Measurements from ENCODE around the gene CD300LG. TPM values are rescaled to one million over a fixed set of nuclear protein-coding genes. Genes with fewer than 3 reads are reported as not detected.

Gene CD300LG
- total and polyA plus RNA-seq, 7 donors = 5.4 to 21.7 (median 10.9) TPM

DNA sequence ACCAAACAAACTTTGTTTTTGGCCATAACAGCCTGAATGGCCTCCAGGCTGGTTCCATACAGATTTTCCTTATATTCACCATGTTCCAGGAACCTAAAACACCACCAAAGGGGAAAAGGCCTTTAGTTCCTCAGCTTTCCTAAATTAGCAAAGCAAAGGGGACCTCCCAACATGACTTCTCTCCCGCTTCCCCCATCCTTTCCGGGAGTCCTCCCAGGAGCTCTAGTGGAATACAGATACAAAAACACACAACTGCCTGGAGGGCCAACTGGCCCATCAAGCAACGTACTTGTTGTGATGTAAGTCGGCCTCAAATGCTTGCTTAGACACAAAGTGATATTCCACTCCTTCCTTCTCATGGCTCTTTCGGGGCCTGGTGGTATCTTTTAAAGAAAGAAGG lies 36.2 kb upstream of the CD300LG start:
- TF ChIP-seq, protein P1, sequence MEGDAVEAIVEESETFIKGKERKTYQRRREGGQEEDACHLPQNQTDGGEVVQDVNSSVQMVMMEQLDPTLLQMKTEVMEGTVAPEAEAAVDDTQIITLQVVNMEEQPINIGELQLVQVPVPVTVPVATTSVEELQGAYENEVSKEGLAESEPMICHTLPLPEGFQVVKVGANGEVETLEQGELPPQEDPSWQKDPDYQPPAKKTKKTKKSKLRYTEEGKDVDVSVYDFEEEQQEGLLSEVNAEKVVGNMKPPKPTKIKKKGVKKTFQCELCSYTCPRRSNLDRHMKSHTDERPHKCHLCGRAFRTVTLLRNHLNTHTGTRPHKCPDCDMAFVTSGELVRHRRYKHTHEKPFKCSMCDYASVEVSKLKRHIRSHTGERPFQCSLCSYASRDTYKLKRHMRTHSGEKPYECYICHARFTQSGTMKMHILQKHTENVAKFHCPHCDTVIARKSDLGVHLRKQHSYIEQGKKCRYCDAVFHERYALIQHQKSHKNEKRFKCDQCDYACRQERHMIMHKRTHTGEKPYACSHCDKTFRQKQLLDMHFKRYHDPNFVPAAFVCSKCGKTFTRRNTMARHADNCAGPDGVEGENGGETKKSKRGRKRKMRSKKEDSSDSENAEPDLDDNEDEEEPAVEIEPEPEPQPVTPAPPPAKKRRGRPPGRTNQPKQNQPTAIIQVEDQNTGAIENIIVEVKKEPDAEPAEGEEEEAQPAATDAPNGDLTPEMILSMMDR (IDR thresholded peaks at IDR 0.05) = no peak
- DNase-seq (no peak), ATAC-seq (no peak)
- peaks cover 0 to 26% of the 10 kb centered on the region in 2 donors for H3K36me3 ChIP-seq (ENCODE audit: insufficient read depth in 1 of 2, low read depth in 1 of 2)
- no peak overlapping the region for H3K4me3 ChIP-seq
- no peak overlapping the region for H3K27ac ChIP-seq
- no peaks in the 10 kb centered on the region for H3K4me1 ChIP-seq
- intact Hi-C loops (cut with DNase I) = no loop called here
- no peaks in the 10 kb centered on the region for H3K27me3 ChIP-seq (ENCODE audit: insufficient read depth in 3 of 3, low read length in 2 of 3)
- H3K9me3 ChIP-seq = no peaks in the 10 kb centered on the region
- 85 to 88% (median 85%) methylated on average over 5 of the region's 5 CpGs for WGBS, 3 donors

DNA sequence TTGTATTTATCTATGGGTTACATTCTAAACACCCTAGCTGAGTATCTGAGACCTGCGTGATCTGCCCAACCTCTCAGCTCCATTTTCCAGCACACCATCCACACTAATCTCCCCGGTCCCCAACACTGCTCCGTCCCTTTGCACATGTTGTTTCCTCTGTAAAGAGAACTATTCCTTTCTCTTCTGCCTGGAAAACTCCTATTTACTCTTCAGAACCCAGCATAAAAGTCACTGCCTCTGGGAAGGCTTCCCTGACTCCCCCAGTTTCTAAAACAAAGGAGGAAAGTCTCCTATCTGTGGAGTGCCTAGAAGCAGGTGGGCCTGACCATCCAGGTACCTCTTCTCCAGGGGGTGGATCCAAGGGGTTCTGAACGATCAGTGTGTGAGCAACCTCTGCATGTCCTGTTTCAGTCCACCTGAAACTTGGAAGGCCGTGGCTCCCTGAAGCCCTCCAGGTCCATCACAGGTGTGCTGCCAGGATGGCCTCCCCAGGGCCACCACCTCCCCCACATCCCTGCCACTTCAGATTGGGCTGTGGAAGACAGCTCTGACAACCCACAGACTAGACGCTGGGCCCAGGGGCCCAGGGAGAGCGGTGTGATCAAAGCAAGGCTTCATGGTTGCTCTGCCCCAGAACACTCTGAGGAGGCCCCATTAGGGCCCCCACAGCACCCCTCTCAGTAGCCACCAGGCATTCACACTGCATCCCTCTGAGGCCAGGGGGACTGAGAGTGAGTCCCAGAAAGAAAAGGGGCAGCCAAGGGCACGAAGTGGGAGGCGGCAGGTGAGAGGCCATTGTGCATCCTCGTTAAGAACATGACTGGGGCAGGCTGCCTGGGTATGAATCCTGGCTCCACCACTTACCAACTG lies 34.3 kb upstream of the CD300LG start:
- TF ChIP-seq, protein P1 (IDR thresholded peaks at IDR 0.05) = no peak
- H3K4me1 ChIP-seq = no peaks in the 10 kb centered on the region
- DNase-seq (no peak), ATAC-seq (no peak)
- H3K4me3 ChIP-seq = no peak overlapping the region
- 95 to 96% (median 95%) methylated on average over 10 of the region's 10 CpGs for WGBS, 3 donors
- H3K27ac ChIP-seq = no peak overlapping the region
- H3K9me3 ChIP-seq = no peaks in the 10 kb centered on the region
- intact Hi-C loops (cut with DNase I) = no loop called here
- H3K27me3 ChIP-seq (ENCODE audit: insufficient read depth in 3 of 3, low read length in 2 of 3) = no peaks in the 10 kb centered on the region
- peaks cover 0 to 29% of the 10 kb centered on the region in 2 donors for H3K36me3 ChIP-seq (ENCODE audit: insufficient read depth in 1 of 2, low read depth in 1 of 2)

DNA sequence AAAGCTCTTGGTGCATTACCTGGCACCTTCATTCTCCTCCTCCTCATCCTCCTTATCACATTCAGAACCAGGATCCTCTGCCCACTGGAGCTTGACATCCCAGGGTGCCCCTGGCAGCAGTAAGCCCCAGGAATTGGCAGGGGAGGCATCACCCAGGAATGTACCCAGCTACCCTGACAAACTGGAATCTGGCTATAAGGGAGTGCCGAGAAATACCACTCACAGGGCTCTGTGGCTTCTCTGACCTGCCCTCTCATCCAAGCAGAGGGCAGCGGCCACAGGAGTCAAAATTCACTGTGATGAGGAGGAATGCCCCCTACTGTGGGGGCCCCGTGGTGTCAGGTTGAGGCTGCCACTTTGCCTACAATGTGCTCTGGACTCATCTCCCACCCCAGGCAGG lies 33.6 kb upstream of the CD300LG start:
- H3K27me3 ChIP-seq (ENCODE audit: insufficient read depth in 3 of 3, low read length in 2 of 3) = no peaks in the 10 kb centered on the region
- H3K9me3 ChIP-seq = no peaks in the 10 kb centered on the region
- H3K4me1 ChIP-seq = no peaks in the 10 kb centered on the region
- 79 to 95% (median 94%) methylated on average over 3 of the region's 3 CpGs for WGBS, 3 donors
- H3K36me3 ChIP-seq (ENCODE audit: insufficient read depth in 1 of 2, low read depth in 1 of 2) = peaks cover 0 to 22% of the 10 kb centered on the region in 2 donors
- H3K27ac ChIP-seq = no peak overlapping the region
- intact Hi-C loops (cut with DNase I) = no loop called here
- TF ChIP-seq, protein P1 (IDR thresholded peaks at IDR 0.05) = no peak
- DNase-seq (no peak), ATAC-seq (no peak)
- no peak overlapping the region for H3K4me3 ChIP-seq

DNA sequence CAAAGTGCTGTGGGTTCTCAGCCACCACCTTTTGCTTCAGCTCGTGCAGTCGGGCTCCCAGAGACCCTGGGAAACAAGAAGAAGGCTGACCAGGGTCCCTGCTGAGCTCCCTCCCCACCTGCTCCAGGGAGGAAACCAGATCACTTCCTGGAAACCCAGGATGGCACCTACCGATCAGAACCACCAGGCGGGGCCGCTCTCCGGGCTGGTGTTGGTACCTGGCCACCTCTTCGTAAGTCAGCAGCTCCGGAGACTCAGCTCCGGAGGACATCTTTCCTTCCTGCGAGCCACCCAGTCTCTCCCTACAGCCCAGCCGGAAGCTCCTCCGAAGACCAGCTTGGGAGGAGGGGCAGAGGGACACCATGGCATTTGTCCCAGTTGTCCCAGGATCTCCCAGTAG lies 33.0 kb upstream of the CD300LG start:
- no peak overlapping the region for H3K27ac ChIP-seq

More for the DNA sequence above, 33.0 kb upstream of the CD300LG start:
- peaks cover 0 to 17% of the 10 kb centered on the region in 2 donors for H3K36me3 ChIP-seq (ENCODE audit: insufficient read depth in 1 of 2, low read depth in 1 of 2)
- WGBS, 3 donors = 81 to 88% (median 86%) methylated on average over 12 of the region's 12 CpGs
- no peak for DNase-seq
- H3K4me1 ChIP-seq = no peaks in the 10 kb centered on the region
- TF ChIP-seq, protein P1 (IDR thresholded peaks at IDR 0.05) = no peak
- no peaks in the 10 kb centered on the region for H3K27me3 ChIP-seq (ENCODE audit: insufficient read depth in 3 of 3, low read length in 2 of 3)
- no peaks in the 10 kb centered on the region for H3K9me3 ChIP-seq
- no peak overlapping the region for H3K4me3 ChIP-seq
- no peak for ATAC-seq
- intact Hi-C loops (cut with DNase I) = no loop called here

Measured in psoas muscle (tissue), 8 donors.